GM12865 (cell line): Measurements from ENCODE around the gene AP5Z1.
A peak's percentile ranks its signal among the peaks of the same experiment; 100 is the strongest.

Experiments used
- DNase-seq: peaks from one replicate; pipeline ENCODE4 v3.0.0; 2010; ENCODE audit warnings: low read depth
- H3K4me3 ChIP-seq: 2 replicates; pipeline ENCODE4 v1.5.1; 2011; ENCODE audit warnings: mild to moderate bottlenecking, low read depth, low read length, control low read depth
- CTCF ChIP-seq: IDR thresholded peaks from 2 replicates; pipeline ENCODE4 v1.5.1; 2011; ENCODE audit warnings: low read length, control low read depth, low read depth, inconsistent platforms; ENCODE audit not compliant: insufficient read depth; ENCODE audit errors: missing control alignments

Gene AP5Z1

GRCh38 chr7:4745971-4746919, 29.2 kb upstream of the AP5Z1 start:
- DNase-seq, result peak; percentile 70
- TF ChIP-seq CTCF, result no peak
- peak overlapping the region; percentile 63 for H3K4me3 ChIP-seq

DNA sequence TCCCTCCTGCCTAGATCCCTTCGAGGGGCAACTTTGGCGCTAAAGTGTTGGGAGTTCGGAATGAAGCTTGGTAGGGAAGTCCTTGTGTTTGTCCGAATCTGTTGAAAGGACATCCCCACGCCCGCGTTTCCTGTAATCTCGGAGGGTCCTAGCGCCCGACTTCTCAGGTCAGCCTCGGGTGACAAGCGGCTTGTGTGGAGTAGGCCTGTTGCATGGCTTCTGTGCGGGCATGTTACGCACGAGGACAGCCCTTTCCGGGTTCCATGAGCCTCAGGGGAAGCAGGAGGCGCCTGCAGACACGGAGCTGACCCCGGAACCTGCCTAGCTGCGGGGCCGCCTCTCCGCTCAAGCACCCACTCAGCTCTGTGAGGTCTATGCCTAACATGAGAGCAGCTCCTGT, 28.4 kb upstream of the AP5Z1 start:
- peak overlapping the region; percentile 63 for H3K4me3 ChIP-seq
- no peak for DNase-seq
- TF ChIP-seq CTCF, result no peak

DNA sequence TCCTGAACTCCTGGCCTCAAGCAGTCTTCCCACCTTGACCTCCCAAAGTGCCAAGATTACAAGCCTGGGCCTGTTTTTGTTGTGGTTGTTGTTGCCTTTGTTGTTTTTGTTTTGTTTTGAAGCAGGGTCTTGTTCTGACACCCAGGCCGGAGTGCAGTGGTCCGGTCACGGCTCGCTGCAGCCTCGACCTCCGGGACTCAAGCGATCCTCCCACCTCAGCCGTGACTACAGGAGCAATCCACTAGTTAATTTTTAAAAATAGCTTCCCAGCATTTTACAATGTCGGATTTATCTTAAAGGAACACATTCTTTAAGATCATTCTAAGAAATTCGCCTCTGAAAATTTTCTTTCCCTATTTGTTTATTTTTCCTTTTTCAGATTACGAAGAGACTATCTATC, 27.7 kb upstream of the AP5Z1 start:
- H3K4me3 ChIP-seq, result peak overlapping the region; percentile 33
- DNase-seq, result peak; percentile 71
- TF ChIP-seq CTCF, result no peak

DNA sequence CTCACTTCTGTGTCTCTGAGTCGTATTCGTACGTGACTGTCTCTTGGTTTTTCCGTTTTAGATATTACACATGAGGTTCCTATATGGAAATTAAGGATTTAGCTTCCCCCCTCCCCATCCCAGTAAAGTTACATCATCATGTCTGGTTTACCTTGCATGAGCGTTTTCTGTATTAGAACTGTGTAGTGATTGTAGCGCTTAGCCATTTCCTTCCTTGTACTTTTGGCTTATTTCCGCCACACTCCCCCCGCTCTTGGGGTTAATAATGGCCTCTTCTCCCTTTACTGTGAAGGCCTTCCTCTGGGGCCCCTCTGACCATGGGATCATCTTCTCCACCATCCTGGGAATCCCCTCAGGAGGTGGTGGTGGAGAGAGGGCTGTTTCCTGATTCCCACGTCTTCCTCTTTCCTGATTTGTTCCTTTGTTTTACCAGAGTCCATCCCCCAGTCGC, 27.2 kb upstream of the AP5Z1 start:
- no peak for TF ChIP-seq CTCF
- H3K4me3 ChIP-seq, result peak overlapping the region; percentile 33

DNA sequence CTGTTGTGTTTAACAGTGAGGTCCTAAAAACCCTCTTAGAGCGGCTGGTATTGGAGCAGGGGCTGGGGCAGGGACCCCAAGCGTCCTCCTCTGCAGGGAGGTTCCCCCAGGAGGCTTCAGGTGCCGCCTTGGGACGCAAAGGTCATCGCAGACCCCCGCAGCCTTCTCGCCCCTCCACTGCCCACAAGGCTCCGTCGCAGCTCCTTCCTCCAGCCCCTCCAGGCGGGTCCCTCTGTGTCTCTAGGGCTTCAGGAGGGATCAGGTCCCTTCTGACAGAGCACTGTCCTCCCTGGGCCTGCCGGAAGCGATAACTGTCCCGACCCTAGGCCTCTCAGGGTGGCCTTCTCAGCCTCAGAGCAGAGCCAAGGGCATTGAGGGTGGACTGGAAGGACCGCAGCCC, 26.1 kb upstream of the AP5Z1 start:
- no peak for TF ChIP-seq CTCF
- no peak overlapping the region for H3K4me3 ChIP-seq

More for the DNA sequence above, 27.2 kb upstream of the AP5Z1 start:
- peak; percentile 70 for DNase-seq

DNA sequence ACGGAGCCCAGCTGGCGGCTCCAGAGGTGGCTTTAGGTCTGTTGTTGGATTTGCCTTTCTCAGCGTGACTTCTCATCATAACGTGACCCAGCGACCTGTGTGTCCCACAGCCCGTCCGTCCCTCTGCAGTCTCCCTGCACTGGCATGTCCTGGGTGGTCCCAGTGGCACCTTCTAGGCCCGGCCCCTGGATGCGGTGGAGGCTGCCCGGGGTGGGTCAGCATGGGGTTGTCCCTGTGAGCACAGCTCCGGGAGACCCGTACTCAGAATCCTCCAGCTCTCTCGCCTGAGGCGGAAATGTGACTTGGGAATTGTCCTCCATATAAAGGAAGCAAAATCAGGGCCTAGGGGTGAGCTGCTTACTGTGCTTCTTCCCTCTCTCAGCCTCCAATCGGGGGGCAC, 25.6 kb upstream of the AP5Z1 start:
- no peak overlapping the region for H3K4me3 ChIP-seq
- TF ChIP-seq CTCF, result no peak
- no peak for DNase-seq

More for the DNA sequence above, 26.1 kb upstream of the AP5Z1 start:
- no peak for DNase-seq
